GM23338 (cell line): Measurements from ENCODE around the gene PHACTR1. TPM values are rescaled to one million over a fixed set of nuclear protein-coding genes. Genes with fewer than 3 reads are reported as not detected.

Experiments used
- ATAC-seq: fragments of 200-7000 bp; cut with Tn5 transposase; 3 replicates; pipeline ENCODE4 v1.9.1; 2020
- DNase-seq: peaks from one replicate; pipeline ENCODE4 v3.0.0-alpha.2; 2015; ENCODE audit warnings: low spot score
- H2AFZ ChIP-seq: fragments of 200-600 bp; sonication (generic); 2 replicates; pipeline ENCODE4 v1.8.0; 2016; ENCODE audit warnings: antibody characterized with exemption, mild to moderate bottlenecking, moderate library complexity
- H3F3A ChIP-seq: fragments of 200-600 bp; sonication (generic); replicated peaks from 2 replicates; pipeline ENCODE4 v1.8.0; 2017; ENCODE audit warnings: antibody characterized with exemption, mixed run types, low read depth
- H3K27ac ChIP-seq: fragments of 200-600 bp; sonication (generic); 2 replicates; pipeline ENCODE4 v1.6.1; 2016; ENCODE audit warnings: low read depth
- H3K27me3 ChIP-seq: fragments of 200-600 bp; sonication (generic); 2 replicates; pipeline ENCODE4 v1.8.0; 2016; ENCODE audit warnings: mild to moderate bottlenecking, mixed run types, moderate library complexity; ENCODE audit not compliant: insufficient read depth
- H3K36me3 ChIP-seq: fragments of 200-600 bp; sonication (generic); 2 replicates; pipeline ENCODE4 v1.8.0; 2016; ENCODE audit warnings: mild to moderate bottlenecking; ENCODE audit not compliant: insufficient read depth
- H3K4me1 ChIP-seq: fragments of 200-600 bp; sonication (generic); 2 replicates; pipeline ENCODE4 v1.8.0; 2016; ENCODE audit warnings: mild to moderate bottlenecking, moderate library complexity; ENCODE audit not compliant: insufficient read depth
- H3K4me2 ChIP-seq: fragments of 200-600 bp; sonication (generic); 2 replicates; pipeline ENCODE4 v1.7.1; 2017; ENCODE audit warnings: mixed run types
- H3K4me3 ChIP-seq: fragments of 200-600 bp; sonication (generic); 2 replicates; pipeline ENCODE4 v1.6.1; 2016; ENCODE audit warnings: mixed run types
- H3K79me2 ChIP-seq: fragments of 200-600 bp; sonication (generic); replicated peaks from 2 replicates; pipeline ENCODE4 v1.8.0; 2017; ENCODE audit warnings: mild to moderate bottlenecking; ENCODE audit not compliant: insufficient read depth
- H3K9me2 ChIP-seq: fragments of 200-600 bp; sonication (generic); 2 replicates; pipeline ENCODE4 v1.8.0; 2017; ENCODE audit not compliant: insufficient read depth
- H4K20me1 ChIP-seq: fragments of 200-600 bp; sonication (generic); replicated peaks from 2 replicates; pipeline ENCODE4 v1.8.0; 2017; ENCODE audit warnings: mild to moderate bottlenecking; ENCODE audit not compliant: insufficient read depth
- H3K27ac Mint-ChIP-seq: 2 replicates; pipeline ENCODE4 v1.8.0; 2020; ENCODE audit warnings: inconsistent platforms, mild to moderate bottlenecking, moderate library complexity, mixed read lengths
- H3K27me3 Mint-ChIP-seq: 3 replicates; pipeline ENCODE4 v1.8.0; 2022; ENCODE audit warnings: low read depth, mild to moderate bottlenecking, moderate library complexity, mixed read lengths, inconsistent platforms; ENCODE audit not compliant: insufficient read depth, poor library complexity
- H3K36me3 Mint-ChIP-seq: 3 replicates; pipeline ENCODE4 v1.8.0; 2021; ENCODE audit warnings: low read depth, mild to moderate bottlenecking, inconsistent platforms, moderate library complexity, mixed read lengths
- H3K4me1 Mint-ChIP-seq: 3 replicates; pipeline ENCODE4 v1.8.0; 2020; ENCODE audit warnings: mild to moderate bottlenecking, inconsistent platforms, mixed read lengths
- H3K4me3 Mint-ChIP-seq: 3 replicates; pipeline ENCODE4 v1.8.0; 2021; ENCODE audit warnings: moderate library complexity, mild to moderate bottlenecking, inconsistent platforms, mixed read lengths
- H3K9me3 Mint-ChIP-seq: 3 replicates; pipeline ENCODE4 v1.8.0; 2020; ENCODE audit warnings: moderate library complexity, mild to moderate bottlenecking, inconsistent platforms, mixed read lengths
- CREB1 ChIP-seq: fragments of 250-450 bp; sonication (Bioruptor Pico); IDR thresholded peaks from 2 replicates; pipeline ENCODE4 v1.5.0; 2020; ENCODE audit warnings: low read depth, mild to moderate bottlenecking, moderate library complexity
- EZH2 ChIP-seq: fragments of 200-600 bp; sonication (generic); IDR thresholded peaks from one replicate; pipeline ENCODE4 v1.8.0; 2017; ENCODE audit warnings: antibody characterized with exemption, mild to moderate bottlenecking, low read depth; ENCODE audit not compliant: unreplicated experiment
- EZH2phosphoT487 ChIP-seq: fragments of 200-600 bp; sonication (generic); IDR thresholded peaks from one replicate; pipeline ENCODE4 v1.8.1; 2018; ENCODE audit warnings: antibody characterized with exemption; ENCODE audit not compliant: unreplicated experiment
- JUNB ChIP-seq: IDR thresholded peaks from one replicate; pipeline ENCODE4 v1.6.1; 2016; ENCODE audit warnings: antibody characterized with exemption; ENCODE audit not compliant: unreplicated experiment
- NANOG ChIP-seq: IDR thresholded peaks from 2 replicates; pipeline ENCODE4 v1.6.1; 2016; ENCODE audit warnings: antibody characterized with exemption, borderline replicate concordance
- POLR2AphosphoS5 ChIP-seq: IDR thresholded peaks from 2 replicates; pipeline ENCODE4 v1.6.1; 2016; ENCODE audit warnings: antibody characterized with exemption, low read depth
- STAT1 ChIP-seq: IDR thresholded peaks from one replicate; pipeline ENCODE4 v1.6.1; 2016; ENCODE audit warnings: antibody characterized with exemption; ENCODE audit not compliant: unreplicated experiment
- ZNF114 ChIP-seq: fragments of 250-450 bp; sonication (Bioruptor Pico); IDR thresholded peaks from 2 replicates; pipeline ENCODE4 v1.5.0; 2020; ENCODE audit warnings: mild to moderate bottlenecking, moderate library complexity
- ZNF331 ChIP-seq: fragments of 250-450 bp; sonication (Bioruptor Pico); IDR thresholded peaks from 2 replicates; pipeline ENCODE4 v1.5.0; 2020; ENCODE audit warnings: low read depth, mild to moderate bottlenecking, moderate library complexity
- polyA plus RNA-seq: library from polyadenylated mRNA; unstranded; fragments of >200 nt; fragmentation: Nextera tagmentation; extraction: Ambion mirVana; gene quantifications from 2 replicates; pipeline ENCODE4 v1.2.1, GENCODE V29; 2016
- total RNA-seq: library from RNA; depleted of rRNA; stranded (reverse); fragments of >200 nt; shearing (Covaris generic); gene quantifications from 2 replicates; pipeline ENCODE4 v1.2.3, GENCODE V29; 2014
- TF ChIP-seq, protein P1 (sequence below): IDR thresholded peaks from one replicate; pipeline ENCODE4 v1.6.1; 2018; ENCODE audit warnings: antibody characterized with exemption; ENCODE audit not compliant: unreplicated experiment
- TF ChIP-seq, protein P2 (sequence below), 2 experiments: fragments of 200-600 bp in 1 of 2; sonication (generic) in 1 of 2; conservative IDR thresholded peaks; 2 replicates each; pipeline versions ENCODE4 v1.5.1 to v1.6.1; 2016 to 2017; ENCODE audit warnings: antibody characterized with exemption in 2 of 2, low read depth in 2 of 2, mild to moderate bottlenecking in 2 of 2, moderate library complexity in 1 of 2
- TF ChIP-seq, protein P3 (sequence below): fragments of 250-450 bp; sonication (Bioruptor Pico); IDR thresholded peaks from 2 replicates; pipeline ENCODE4 v1.5.0; 2020; ENCODE audit warnings: mild to moderate bottlenecking, moderate library complexity
- TF ChIP-seq, protein P4 (sequence below): IDR thresholded peaks from 2 replicates; pipeline ENCODE4 v1.6.1; 2016; ENCODE audit warnings: antibody characterized with exemption

The PHACTR1 gene
- total and polyA plus RNA-seq, 2 experiments from 2014 or later, result 5.9 to 19.3 TPM

DNA sequence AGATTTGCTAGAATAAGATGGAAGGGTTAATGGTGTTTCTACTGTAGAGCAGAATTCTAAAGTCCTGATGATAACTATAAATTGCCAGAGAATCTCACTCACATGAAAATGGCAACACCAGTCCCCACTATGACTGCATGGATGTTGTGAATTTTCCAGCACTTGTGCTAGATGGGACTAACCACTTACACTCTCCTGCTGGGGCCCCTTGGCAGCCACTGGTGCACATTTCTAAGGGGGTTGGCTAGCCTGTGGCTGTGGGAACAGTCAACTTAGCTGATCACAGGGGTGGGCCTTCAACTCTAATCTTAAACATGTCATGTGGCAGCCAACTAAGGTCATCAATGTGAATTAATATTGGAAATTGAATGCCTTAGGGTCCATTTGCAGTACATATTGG lies 271.2 kb downstream of the PHACTR1 start:
- H3K9me3 Mint-ChIP-seq, result no peaks in the 10 kb centered on the region
- TF ChIP-seq POLR2AphosphoS5 (no peak), JUNB (no peak), EZH2phosphoT487 (no peak), STAT1 (no peak), CREB1 (CRISPR knock-in tag) (no peak), ZNF114 (CRISPR knock-in tag) (no peak), NANOG (no peak), EZH2 (no peak), ZNF331 (CRISPR knock-in tag) (no peak)
- TF ChIP-seq, protein P1, sequence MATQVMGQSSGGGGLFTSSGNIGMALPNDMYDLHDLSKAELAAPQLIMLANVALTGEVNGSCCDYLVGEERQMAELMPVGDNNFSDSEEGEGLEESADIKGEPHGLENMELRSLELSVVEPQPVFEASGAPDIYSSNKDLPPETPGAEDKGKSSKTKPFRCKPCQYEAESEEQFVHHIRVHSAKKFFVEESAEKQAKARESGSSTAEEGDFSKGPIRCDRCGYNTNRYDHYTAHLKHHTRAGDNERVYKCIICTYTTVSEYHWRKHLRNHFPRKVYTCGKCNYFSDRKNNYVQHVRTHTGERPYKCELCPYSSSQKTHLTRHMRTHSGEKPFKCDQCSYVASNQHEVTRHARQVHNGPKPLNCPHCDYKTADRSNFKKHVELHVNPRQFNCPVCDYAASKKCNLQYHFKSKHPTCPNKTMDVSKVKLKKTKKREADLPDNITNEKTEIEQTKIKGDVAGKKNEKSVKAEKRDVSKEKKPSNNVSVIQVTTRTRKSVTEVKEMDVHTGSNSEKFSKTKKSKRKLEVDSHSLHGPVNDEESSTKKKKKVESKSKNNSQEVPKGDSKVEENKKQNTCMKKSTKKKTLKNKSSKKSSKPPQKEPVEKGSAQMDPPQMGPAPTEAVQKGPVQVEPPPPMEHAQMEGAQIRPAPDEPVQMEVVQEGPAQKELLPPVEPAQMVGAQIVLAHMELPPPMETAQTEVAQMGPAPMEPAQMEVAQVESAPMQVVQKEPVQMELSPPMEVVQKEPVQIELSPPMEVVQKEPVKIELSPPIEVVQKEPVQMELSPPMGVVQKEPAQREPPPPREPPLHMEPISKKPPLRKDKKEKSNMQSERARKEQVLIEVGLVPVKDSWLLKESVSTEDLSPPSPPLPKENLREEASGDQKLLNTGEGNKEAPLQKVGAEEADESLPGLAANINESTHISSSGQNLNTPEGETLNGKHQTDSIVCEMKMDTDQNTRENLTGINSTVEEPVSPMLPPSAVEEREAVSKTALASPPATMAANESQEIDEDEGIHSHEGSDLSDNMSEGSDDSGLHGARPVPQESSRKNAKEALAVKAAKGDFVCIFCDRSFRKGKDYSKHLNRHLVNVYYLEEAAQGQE, result no peak
- TF ChIP-seq, protein P2, sequence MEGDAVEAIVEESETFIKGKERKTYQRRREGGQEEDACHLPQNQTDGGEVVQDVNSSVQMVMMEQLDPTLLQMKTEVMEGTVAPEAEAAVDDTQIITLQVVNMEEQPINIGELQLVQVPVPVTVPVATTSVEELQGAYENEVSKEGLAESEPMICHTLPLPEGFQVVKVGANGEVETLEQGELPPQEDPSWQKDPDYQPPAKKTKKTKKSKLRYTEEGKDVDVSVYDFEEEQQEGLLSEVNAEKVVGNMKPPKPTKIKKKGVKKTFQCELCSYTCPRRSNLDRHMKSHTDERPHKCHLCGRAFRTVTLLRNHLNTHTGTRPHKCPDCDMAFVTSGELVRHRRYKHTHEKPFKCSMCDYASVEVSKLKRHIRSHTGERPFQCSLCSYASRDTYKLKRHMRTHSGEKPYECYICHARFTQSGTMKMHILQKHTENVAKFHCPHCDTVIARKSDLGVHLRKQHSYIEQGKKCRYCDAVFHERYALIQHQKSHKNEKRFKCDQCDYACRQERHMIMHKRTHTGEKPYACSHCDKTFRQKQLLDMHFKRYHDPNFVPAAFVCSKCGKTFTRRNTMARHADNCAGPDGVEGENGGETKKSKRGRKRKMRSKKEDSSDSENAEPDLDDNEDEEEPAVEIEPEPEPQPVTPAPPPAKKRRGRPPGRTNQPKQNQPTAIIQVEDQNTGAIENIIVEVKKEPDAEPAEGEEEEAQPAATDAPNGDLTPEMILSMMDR (conservative IDR thresholded peaks at IDR 0.05; ENCODE audit: low read depth in 2 of 2), result no peak
- TF ChIP-seq, protein P3, sequence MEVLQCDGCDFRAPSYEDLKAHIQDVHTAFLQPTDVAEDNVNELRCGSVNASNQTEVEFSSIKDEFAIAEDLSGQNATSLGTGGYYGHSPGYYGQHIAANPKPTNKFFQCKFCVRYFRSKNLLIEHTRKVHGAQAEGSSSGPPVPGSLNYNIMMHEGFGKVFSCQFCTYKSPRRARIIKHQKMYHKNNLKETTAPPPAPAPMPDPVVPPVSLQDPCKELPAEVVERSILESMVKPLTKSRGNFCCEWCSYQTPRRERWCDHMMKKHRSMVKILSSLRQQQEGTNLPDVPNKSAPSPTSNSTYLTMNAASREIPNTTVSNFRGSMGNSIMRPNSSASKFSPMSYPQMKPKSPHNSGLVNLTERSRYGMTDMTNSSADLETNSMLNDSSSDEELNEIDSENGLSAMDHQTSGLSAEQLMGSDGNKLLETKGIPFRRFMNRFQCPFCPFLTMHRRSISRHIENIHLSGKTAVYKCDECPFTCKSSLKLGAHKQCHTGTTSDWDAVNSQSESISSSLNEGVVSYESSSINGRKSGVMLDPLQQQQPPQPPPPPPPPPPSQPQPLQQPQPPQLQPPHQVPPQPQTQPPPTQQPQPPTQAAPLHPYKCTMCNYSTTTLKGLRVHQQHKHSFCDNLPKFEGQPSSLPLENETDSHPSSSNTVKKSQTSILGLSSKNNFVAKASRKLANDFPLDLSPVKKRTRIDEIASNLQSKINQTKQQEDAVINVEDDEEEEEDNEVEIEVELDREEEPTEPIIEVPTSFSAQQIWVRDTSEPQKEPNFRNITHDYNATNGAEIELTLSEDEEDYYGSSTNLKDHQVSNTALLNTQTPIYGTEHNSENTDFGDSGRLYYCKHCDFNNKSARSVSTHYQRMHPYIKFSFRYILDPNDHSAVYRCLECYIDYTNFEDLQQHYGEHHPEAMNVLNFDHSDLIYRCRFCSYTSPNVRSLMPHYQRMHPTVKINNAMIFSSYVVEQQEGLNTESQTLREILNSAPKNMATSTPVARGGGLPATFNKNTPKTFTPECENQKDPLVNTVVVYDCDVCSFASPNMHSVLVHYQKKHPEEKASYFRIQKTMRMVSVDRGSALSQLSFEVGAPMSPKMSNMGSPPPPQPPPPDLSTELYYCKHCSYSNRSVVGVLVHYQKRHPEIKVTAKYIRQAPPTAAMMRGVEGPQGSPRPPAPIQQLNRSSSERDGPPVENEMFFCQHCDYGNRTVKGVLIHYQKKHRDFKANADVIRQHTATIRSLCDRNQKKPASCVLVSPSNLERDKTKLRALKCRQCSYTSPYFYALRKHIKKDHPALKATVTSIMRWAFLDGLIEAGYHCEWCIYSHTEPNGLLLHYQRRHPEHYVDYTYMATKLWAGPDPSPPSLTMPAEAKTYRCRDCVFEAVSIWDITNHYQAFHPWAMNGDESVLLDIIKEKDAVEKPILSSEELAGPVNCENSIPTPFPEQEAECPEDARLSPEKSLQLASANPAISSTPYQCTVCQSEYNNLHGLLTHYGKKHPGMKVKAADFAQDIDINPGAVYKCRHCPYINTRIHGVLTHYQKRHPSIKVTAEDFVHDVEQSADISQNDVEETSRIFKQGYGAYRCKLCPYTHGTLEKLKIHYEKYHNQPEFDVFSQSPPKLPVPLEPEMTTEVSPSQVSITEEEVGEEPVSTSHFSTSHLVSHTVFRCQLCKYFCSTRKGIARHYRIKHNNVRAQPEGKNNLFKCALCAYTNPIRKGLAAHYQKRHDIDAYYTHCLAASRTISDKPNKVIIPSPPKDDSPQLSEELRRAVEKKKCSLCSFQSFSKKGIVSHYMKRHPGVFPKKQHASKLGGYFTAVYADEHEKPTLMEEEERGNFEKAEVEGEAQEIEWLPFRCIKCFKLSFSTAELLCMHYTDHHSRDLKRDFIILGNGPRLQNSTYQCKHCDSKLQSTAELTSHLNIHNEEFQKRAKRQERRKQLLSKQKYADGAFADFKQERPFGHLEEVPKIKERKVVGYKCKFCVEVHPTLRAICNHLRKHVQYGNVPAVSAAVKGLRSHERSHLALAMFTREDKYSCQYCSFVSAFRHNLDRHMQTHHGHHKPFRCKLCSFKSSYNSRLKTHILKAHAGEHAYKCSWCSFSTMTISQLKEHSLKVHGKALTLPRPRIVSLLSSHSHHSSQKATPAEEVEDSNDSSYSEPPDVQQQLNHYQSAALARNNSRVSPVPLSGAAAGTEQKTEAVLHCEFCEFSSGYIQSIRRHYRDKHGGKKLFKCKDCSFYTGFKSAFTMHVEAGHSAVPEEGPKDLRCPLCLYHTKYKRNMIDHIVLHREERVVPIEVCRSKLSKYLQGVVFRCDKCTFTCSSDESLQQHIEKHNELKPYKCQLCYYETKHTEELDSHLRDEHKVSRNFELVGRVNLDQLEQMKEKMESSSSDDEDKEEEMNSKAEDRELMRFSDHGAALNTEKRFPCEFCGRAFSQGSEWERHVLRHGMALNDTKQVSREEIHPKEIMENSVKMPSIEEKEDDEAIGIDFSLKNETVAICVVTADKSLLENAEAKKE (CRISPR knock-in tag), result no peak
- TF ChIP-seq, protein P4, sequence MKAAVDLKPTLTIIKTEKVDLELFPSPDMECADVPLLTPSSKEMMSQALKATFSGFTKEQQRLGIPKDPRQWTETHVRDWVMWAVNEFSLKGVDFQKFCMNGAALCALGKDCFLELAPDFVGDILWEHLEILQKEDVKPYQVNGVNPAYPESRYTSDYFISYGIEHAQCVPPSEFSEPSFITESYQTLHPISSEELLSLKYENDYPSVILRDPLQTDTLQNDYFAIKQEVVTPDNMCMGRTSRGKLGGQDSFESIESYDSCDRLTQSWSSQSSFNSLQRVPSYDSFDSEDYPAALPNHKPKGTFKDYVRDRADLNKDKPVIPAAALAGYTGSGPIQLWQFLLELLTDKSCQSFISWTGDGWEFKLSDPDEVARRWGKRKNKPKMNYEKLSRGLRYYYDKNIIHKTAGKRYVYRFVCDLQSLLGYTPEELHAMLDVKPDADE, result no peak
- no peak overlapping the region for H3K27ac ChIP-seq
- H3K36me3 Mint-ChIP-seq, result no peaks in the 10 kb centered on the region; the same call in 2 of the 3 replicates
- no peaks in the 10 kb centered on the region for H3F3A ChIP-seq
- H3K4me2 ChIP-seq, result no peak overlapping the region
- DNase-seq, result no peak
- no peaks in the 10 kb centered on the region for H4K20me1 ChIP-seq
- H3K4me1 Mint-ChIP-seq, result peaks cover 9% of the 10 kb centered on the region
- no peak for ATAC-seq
- no peak overlapping the region for H3K27ac Mint-ChIP-seq
- H3K4me3 Mint-ChIP-seq, result no peak overlapping the region
- no peaks in the 10 kb centered on the region for H3K9me2 ChIP-seq
- H3K4me1 ChIP-seq, result peaks cover 6% of the 10 kb centered on the region; the same call in 1 of the 2 replicates
- H3K4me3 ChIP-seq, result no peak overlapping the region
- no peaks in the 10 kb centered on the region for H3K79me2 ChIP-seq
- H2AFZ ChIP-seq, result no peak overlapping the region
- H3K36me3 ChIP-seq, result no peaks in the 10 kb centered on the region
- H3K27me3 Mint-ChIP-seq, result no peaks in the 10 kb centered on the region
- no peaks in the 10 kb centered on the region for H3K27me3 ChIP-seq
